Adrenal gland (tissue), 12 donors: Measurements from ENCODE around the gene NCL. TPM values are rescaled to one million over a fixed set of nuclear protein-coding genes. Genes with fewer than 3 reads are reported as not detected.

Experiments used
- DNase-seq, 7 donors: peaks; one replicate each; pipeline ENCODE4 v3.0.0-alpha.2; 2019 to 2020
- H3K27ac ChIP-seq, 5 donors: fragments of 200-600 bp; sonication (generic) in 4 of 5; 1 replicate in 3 of 5; 2 replicates in 2 of 5; pipeline versions ENCODE4 v1.5.1 to v1.8.0; 2016 to 2020; ENCODE audit warnings: mild to moderate bottlenecking in 1 of 5
- H3K27me3 ChIP-seq: fragments of 200-600 bp; 2 replicates; pipeline ENCODE4 v1.8.0; 2021
- H3K36me3 ChIP-seq, 2 donors: fragments of 200-600 bp; replicated peaks in 1 of 2; 1 replicate in 1 of 2; 2 replicates in 1 of 2; pipeline versions ENCODE4 v1.5.1 to v1.8.0; 2018 to 2022
- H3K4me1 ChIP-seq, 2 donors: fragments of 200-600 bp; replicated peaks in 1 of 2; 1 replicate in 1 of 2; 2 replicates in 1 of 2; pipeline versions ENCODE4 v1.5.1 to v1.8.0; 2018 to 2021
- H3K4me3 ChIP-seq, 4 donors: fragments of 200-600 bp; sonication (generic) in 3 of 4; one replicate each; pipeline ENCODE4 v1.5.1; 2016 to 2018
- H3K9me3 ChIP-seq, 3 donors: fragments of 200-600 bp; sonication (generic) in 1 of 3; replicated peaks in 1 of 3; 1 replicate in 2 of 3; 2 replicates in 1 of 3; pipeline versions ENCODE4 v1.5.1 to v1.8.0; 2016 to 2021
- POLR2A ChIP-seq, 2 donors: fragments of 450-650 bp; IDR thresholded peaks; one replicate each; pipeline ENCODE4 v1.6.1; 2017; ENCODE audit warnings: antibody characterized with exemption in 2 of 2, mild to moderate bottlenecking in 2 of 2, moderate library complexity in 1 of 2
- WGBS, 4 donors: extraction: QIAGEN DNeasy Blood & Tissue Kit in 2 of 4; methylation state at CpG; one replicate each; pipeline versions ENCODE4 v1.1.5 to v1.1.7; 2013 to 2017; 5-methylcytosine and 5-hydroxymethylcytosine counted together
- intact Hi-C, 2 donors: fragments of 100-400 bp; cut with DNase I; formaldehyde crosslinking; loops; one replicate each; pipeline versions ENCODE4 v1.14.1 to v1.15.0; 2022 to 2023
- polyA plus RNA-seq, 3 donors: library from polyadenylated mRNA; stranded (reverse); fragments of 200-250 nt in 2 of 3; fragments of 350-450 nt in 1 of 3; fragmentation: Illumina TruSeq in 1 of 3; extraction: RNeasy Lipid Tissue Mini Kit (QIAGEN cat#74804) in 1 of 3; gene quantifications; one replicate each; pipeline ENCODE4 v1.2.3, GENCODE V29; 2013 to 2014
- total RNA-seq, 9 donors: library from RNA; depleted of rRNA in 4 of 9; stranded (reverse); fragments of >200 nt in 4 of 9; fragments of 120-200 nt in 1 of 9; fragmentation: NEBNext Ultra II Directional in 1 of 9; extraction: Animal tissue kit (Norgen Biotek cat#: 25700) in 1 of 9; gene quantifications; one replicate each; pipeline versions ENCODE4 v1.1.0 to v1.2.4, GENCODE V29; 2013 to 2023
- TF ChIP-seq, protein P1 (sequence below), 6 experiments: fragments of 450-650 bp in 4 of 6; fragments of 200-600 bp in 2 of 6; sonication (generic) in 1 of 6; IDR thresholded peaks; 1 replicate in 5 of 6; 2 replicates in 1 of 6; pipeline versions ENCODE4 v1.5.1 to v1.8.0; 2016 to 2021; ENCODE audit warnings: antibody characterized with exemption in 6 of 6, mild to moderate bottlenecking in 2 of 6, moderate library complexity in 1 of 6
- donor health status: healthy with polysubstance abuse.
- donor health status: Bipolar disorder and iron deficiency.
- donor health status: DM: yes; HTN: yes; CAD: no.
- donor health status: DM: no; HTN: no; CAD: no.
- donor health status: DM: no; HTN: no; CAD: no.
- donor health status: DM: yes; HTN: yes; CAD: no.

NCL gene
- total and polyA plus RNA-seq, 12 donors = 70.6 to 1,227 (median 184) TPM

DNA sequence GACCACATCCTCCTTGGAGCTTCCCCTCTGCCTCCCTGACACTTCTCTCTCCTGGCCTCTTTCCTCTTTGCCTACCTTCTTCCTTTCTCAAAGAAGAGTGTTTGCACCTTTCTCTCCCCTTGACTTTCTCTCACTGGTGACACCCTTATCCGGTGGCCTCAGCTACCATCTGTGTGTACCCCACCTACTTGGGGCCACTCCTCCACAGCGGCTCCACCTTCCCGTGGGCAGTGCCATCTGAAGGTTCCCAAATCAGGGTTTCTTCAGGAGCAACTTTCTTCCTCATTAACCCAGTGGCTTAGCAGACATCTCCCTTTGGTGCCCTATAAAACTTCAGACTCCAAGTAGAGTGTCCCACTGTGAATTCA is 5.3 kb upstream of the NCL start:
- Histone ChIP-seq H3K9me3 (no peaks in the 10 kb centered on the region), H3K4me1 (peaks cover 7% of the 10 kb centered on the region in 2 donors), H3K36me3 (no peaks in the 10 kb centered on the region), H3K4me3 (no peak overlapping the region), H3K27ac (no peak overlapping the region), H3K27me3 (no peaks in the 10 kb centered on the region)
- 60 to 84% (median 70%) methylated on average over 3 of the region's 3 CpGs for WGBS, 4 donors
- TF ChIP-seq, protein P1, sequence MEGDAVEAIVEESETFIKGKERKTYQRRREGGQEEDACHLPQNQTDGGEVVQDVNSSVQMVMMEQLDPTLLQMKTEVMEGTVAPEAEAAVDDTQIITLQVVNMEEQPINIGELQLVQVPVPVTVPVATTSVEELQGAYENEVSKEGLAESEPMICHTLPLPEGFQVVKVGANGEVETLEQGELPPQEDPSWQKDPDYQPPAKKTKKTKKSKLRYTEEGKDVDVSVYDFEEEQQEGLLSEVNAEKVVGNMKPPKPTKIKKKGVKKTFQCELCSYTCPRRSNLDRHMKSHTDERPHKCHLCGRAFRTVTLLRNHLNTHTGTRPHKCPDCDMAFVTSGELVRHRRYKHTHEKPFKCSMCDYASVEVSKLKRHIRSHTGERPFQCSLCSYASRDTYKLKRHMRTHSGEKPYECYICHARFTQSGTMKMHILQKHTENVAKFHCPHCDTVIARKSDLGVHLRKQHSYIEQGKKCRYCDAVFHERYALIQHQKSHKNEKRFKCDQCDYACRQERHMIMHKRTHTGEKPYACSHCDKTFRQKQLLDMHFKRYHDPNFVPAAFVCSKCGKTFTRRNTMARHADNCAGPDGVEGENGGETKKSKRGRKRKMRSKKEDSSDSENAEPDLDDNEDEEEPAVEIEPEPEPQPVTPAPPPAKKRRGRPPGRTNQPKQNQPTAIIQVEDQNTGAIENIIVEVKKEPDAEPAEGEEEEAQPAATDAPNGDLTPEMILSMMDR (IDR thresholded peaks at IDR 0.05) = no peak
- TF ChIP-seq POLR2A (IDR thresholded peaks at IDR 0.05) = no peak
- intact Hi-C loops = no loop called here
- no peak for DNase-seq

DNA sequence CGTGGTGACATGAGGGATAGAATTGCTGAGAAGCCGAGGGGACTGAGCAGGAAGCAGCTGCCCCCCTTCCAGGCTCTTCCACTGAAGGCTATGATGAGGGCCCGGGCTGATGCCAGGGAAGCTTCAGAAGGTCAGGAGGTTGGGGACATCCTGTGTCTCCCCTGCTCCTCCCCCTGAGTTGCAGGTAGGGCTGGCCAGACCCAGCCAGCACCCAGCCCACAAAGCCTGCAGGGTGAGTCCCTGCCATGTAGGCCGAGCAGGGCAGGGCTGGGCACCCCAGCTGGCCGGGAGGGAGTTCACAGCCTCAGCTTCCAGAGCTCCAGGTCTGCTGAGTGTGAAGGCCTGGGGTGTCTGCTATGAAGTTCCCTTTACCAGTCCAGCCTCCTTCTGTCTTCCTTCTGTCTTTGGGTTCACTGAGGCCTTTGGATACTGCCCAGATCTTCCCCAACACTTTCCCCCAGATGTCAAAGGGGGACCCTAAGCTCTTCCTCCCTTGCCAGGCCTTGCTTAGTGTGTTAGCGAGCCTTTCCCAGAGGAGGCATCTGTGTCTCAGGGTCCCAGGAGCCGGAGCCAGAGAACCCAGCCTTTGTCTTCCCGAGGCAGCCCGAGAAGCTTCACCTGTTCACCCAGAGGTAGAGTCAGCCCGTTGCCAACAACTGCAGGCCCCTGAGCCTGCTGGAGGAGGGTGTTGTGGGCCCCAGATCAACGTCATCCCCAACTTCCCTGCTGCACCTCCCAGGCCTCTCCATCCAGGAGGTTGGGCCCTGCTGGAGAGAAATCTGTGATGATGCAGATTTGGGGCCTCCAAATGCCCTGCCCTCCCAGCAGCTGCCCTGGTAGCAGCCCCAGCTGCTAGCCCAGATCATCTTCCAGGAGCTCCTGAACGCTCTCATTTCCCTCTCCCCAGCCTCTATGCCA is 3.6 kb upstream of the NCL start:
- Histone ChIP-seq H3K9me3 (no peaks in the 10 kb centered on the region), H3K36me3 (peaks cover 0 to 3% of the 10 kb centered on the region in 2 donors), H3K27me3 (no peaks in the 10 kb centered on the region), H3K4me3 (no peak overlapping the region), H3K4me1 (peaks cover 7 to 12% of the 10 kb centered on the region in 2 donors), H3K27ac (no peak overlapping the region)
- TF ChIP-seq, protein P1 (IDR thresholded peaks at IDR 0.05) = no peak
- TF ChIP-seq POLR2A (IDR thresholded peaks at IDR 0.05) = no peak
- intact Hi-C loops = no loop called here
- 67 to 85% (median 82%) methylated on average over 6 to 12 of the region's 12 CpGs for WGBS, 4 donors
- no peak for DNase-seq

DNA sequence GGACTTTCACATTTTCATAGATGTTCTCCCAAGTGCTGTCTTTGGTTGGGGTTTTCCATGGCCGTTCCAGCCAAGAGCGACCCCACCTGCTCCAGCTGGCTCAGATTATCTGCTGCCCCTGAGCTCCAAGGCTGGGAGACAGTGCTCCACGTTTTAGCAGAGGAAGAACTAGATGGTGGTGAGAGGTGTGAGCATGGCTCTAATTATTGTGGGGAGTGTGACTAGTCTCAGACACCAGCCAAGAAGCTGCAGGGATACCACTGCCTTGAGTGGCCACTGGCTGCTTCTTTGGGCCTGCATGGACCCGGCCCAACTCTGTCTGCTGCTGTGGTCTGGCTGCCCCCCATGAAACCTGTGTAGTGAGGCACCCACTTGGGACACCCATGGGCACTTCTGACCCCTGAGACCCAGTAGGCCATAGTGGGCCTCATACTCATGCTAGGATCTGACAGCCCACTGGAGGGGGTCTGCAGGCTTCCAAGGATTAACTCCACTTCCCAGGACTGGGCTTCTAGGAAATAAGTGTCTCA is 2.8 kb upstream of the NCL start:
- Histone ChIP-seq H3K27ac (no peak overlapping the region), H3K4me1 (peaks cover 12 to 20% of the 10 kb centered on the region in 2 donors), H3K4me3 (no peak overlapping the region), H3K36me3 (peaks cover 0 to 11% of the 10 kb centered on the region in 2 donors), H3K9me3 (no peaks in the 10 kb centered on the region), H3K27me3 (no peaks in the 10 kb centered on the region)
- TF ChIP-seq, protein P1 (IDR thresholded peaks at IDR 0.05) = no peak
- TF ChIP-seq POLR2A (IDR thresholded peaks at IDR 0.05) = no peak
- no peak for DNase-seq
- intact Hi-C loops = no loop called here
- WGBS, 4 donors = 70 to 89% (median 86%) methylated on average over 4 of the region's 4 CpGs
